NCI-H2081 (cell line): ENCODE results near the gene PSEN1.

Experiments
- DNase-seq, 2 experiments: peaks; one replicate each; lab custom pipeline; 2025; lab: John Stamatoyannopoulos, UW

Gene PSEN1

DNA sequence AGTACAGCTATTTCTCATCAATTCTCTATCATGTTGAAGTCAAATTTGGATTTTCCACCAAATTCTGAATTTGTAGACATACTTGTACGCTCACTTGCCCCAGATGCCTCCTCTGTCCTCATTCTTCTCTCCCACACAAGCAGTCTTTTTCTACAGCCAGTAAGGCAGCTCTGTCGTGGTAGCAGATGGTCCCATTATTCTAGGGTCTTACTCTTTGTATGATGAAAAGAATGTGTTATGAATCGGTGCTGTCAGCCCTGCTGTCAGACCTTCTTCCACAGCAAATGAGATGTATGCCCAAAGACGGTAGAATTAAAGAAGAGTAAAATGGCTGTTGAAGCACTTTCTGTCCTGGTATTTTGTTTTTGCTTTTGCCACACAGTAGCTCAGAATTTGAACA lies 83.8 kb downstream of the PSEN1 start:
- no peak for DNase-seq

GRCh38 chr14:73220634-73221033 lies 84.3 kb downstream of the PSEN1 start:
- no peak for DNase-seq

DNA sequence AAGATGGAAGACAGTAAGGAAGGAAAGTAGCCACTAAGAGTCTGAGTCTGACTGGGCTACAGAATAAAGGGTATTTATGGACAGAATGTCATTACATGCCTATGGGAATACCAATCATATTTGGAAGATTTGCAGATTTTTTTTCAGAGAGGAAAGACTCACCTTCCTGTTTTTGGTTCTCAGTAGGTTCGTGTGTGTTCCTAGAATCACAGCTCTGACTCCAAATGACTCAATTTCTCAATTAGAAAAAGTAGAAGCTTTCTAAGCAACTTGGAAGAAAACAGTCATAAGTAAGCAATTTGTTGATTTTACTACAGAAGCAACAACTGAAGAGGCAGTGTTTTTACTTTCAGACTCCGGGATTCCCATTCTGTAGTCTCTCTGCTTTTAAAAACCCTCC lies 85.6 kb downstream of the PSEN1 start:
- DNase-seq, result no peak

- no peak for DNase-seq
These were observed 86.7 kb downstream of the PSEN1 start for GRCh38 chr14:73223049-73223448.

GRCh38 chr14:73225496-73225895 lies 89.2 kb downstream of the PSEN1 start:
- DNase-seq, result no peak

- no peak for DNase-seq
These were observed 91.8 kb downstream of the PSEN1 start for GRCh38 chr14:73227812-73228781.

DNA sequence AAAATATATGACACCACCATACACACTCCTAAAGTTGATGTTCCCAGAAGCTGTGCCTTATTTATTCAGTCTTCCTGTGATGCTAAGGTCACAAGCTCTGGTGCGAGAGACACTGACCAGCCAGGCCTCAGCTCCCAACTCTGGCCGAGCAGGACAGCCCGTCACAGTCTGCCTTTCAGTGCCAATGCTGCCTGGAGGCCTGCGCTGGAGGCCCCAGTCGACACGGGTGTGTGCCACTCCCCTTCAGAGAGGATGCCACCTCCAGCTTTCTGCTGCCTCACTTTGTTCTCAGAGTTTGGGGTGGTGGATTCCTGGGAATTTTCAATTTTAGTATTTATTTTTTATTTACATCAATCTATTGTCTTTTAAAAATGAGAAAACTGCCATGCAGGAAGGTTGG lies 93.7 kb downstream of the PSEN1 start:
- no peak for DNase-seq

- DNase-seq, result no peak
These were observed 95.9 kb downstream of the PSEN1 start for GRCh38 chr14:73231981-73232851.

GRCh38 chr14:73232984-73233383 lies 96.7 kb downstream of the PSEN1 start:
- DNase-seq, result no peak

GRCh38 chr14:73233564-73233963 lies 97.3 kb downstream of the PSEN1 start:
- DNase-seq, result no peak

DNA sequence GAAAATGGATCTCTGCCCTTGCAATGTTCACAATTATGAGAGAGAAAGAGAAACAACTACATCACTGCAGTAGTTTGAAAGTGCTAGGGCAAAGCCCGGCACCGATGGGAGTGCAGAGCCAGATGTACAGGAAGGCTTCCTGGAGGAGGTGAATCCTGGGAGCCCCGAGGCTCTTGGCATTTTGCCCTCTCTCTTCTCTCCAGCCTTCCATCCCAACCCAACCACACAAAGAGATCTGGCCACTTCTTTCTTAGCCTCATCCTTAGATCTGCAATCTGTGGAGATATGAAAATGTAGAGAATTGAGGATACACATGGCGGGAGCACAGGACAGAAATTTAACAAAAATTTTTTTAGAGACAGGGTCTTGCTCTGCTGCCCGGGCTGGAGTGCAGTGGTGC lies 97.7 kb downstream of the PSEN1 start:
- no peak for DNase-seq

DNA sequence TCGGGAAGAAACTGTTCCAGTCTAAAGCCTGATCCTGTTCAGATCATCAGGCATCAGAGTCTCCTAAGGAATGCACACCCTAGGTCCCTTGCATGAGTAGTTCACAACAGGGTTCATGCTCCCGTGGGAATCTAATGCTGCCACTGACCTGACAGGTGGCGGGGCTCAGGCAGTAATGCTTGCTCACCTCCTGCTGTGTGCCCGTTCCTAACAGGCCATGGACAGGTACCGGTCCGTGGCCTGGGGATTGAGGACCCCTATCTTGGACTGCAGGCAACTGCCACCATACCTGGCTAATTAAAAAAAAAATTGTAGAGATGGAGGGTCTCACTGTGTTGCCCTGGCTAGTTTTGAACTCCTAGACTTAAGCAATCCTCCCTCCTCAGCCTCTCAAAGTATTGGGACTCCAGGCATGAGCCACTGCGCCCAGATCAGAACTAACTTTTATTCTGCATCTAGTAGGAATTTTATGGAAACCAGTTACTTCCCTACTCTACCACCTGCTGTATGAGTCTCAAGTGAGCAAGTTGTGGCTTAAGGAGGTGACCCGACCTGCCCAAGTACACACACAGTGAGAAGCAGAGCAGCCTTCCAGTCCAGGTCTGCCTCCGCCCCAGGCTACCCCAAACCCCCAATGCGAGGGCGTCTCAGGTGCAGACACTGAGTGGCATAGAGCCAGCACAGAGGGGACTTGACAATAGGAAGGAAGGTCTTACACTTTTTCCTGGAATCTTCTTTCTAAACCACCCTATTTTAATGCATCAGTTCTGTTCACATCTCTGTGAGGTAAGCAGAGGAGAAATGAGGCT lies 98.5 kb downstream of the PSEN1 start:
- no peak for DNase-seq

- no peak for DNase-seq
These were observed 99.3 kb downstream of the PSEN1 start for GRCh38 chr14:73235531-73236155.

GRCh38 chr14:73236157-73236556 lies 99.8 kb downstream of the PSEN1 start:
- DNase-seq, result no peak

DNA sequence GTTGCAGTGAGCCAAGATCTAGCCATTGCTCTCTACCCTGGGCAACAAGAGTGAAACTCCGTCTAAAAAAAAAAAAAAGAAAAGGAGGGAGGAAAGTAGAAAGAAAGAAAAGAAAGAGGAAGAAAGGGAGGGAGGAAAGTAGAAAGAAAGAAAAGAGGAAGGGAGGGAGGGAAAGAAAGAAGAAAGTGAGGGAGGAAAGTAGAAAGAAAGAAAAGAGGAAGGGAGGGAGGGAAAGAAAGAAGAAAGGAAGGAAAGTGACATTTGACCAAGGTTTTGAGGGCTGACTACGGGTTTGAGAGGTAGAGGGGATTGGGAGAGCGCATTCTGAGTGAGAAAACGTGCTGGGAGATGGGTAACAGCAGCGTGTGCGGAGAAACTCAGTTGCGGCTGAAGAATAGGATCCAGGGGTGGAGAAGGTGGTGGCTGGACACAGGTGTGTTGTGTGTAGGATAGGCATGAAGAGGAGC lies 100.5 kb downstream of the PSEN1 start:
- DNase-seq, result no peak

DNA sequence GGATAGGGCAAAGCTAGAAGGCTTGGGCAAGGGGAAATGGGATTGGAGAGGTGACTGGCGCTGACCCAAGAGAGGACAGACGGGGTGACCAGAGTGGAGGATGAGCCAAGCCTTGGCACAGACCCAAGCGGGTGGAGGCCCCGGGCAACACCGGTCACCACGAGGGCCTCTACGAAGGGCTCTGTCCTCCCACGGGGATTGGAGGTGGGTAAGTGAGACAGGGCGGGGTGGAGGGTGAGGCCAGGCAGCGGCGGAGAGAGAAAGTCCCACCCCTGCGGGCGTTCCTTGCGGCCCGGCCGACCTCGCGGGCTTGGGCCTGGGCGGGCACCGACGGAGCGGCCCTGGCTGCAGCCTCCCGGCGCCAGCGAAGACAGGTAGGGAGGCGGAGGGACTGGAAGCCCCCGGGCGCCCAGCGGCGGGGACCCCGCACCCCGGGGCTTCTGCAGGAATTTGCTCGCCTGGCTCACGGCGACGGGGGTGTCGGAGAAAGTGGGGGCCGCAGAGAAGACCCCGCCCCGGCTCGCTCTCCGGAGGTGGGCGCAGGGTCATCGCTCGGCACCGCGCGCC lies 101.0 kb downstream of the PSEN1 start, which contains the start of gene PAPLN:
Gene PAPLN (plus strand): TSS at position 288 of the 567 bp plus-strand sequence. CDS start 2,273 bp downstream, outside the sequence.
- no peak for DNase-seq

GRCh38 chr14:73237786-73238423 lies 101.6 kb downstream of the PSEN1 start:
- no peak for DNase-seq

DNA sequence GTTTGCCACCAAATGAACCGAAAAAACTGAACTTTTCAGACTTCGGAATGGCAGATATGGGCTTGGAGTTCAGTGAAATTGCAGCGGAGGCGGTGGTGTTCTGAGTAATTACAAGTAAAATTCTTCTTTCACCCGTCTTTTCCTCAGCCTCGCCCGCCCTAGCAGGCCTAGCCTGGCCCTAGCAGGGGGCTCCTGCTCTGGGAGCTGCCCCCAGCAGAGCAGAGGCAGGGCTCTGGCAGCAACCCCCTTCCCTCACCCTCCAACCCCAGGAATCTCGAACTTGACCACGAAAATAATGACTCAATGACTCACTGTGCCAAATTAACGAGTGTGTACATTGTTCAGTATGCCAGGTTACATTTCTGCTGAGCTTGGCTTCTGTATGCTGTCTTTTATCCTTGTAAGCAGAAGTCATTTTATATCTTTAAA lies 102.1 kb downstream of the PSEN1 start:
- no peak for DNase-seq

GRCh38 chr14:73238941-73239340 lies 102.6 kb downstream of the PSEN1 start:
- no peak for DNase-seq
